ENCODE data around the gene SPATA2L.
"Not testable (repeated sequence)": the region's sequence is repeated elsewhere in the genome, so short reads cannot be mapped to it uniquely, and the experiment has no call there.

SPATA2L gene

GRCh38 chr16:89670496-89671431 is 30.7 kb downstream of the SPATA2L start:
- ChIA-PET CTCF (interaction anchor here (1.0 to 1.2 kb wide), 4 partner anchors 9 to 30 kb away, joined by 3 to 4 read pairs (median 3); partner anchors contain the start of genes CHMP1A and SPATA33), POLR2A (no interaction called here)
- no peak for TF ChIP-seq CTCF (IDR thresholded peaks at IDR 0.05; ENCODE audit: control extremely low read depth, extremely low read depth, low read depth, missing control alignments)
- no peak for DNase-seq (ENCODE audit: extremely low spot score)

- CTCF ChIA-PET = interaction anchor here (1.0 kb wide), 2 partner anchors 12 to 29 kb away, joined by 3 to 4 read pairs; partner anchors contain the start of genes CHMP1A and SPATA33
- POLR2A ChIA-PET = no interaction called here
- TF ChIP-seq CTCF (IDR thresholded peaks at IDR 0.05; ENCODE audit: control extremely low read depth, extremely low read depth, low read depth, missing control alignments) = no peak
- DNase-seq (ENCODE audit: extremely low spot score) = no peak
Measured at GRCh38 chr16:89669755-89670154, 31.8 kb downstream of the SPATA2L start.

GRCh38 chr16:89668790-89669158 is 32.7 kb downstream of the SPATA2L start:
- CTCF ChIA-PET = interaction anchor here (1.3 to 2.5 kb wide), 2 partner anchors 10 to 18 kb away, joined by 4 to 8 read pairs; no protein-coding TSS in a partner anchor
- POLR2A ChIA-PET = no interaction called here
- TF ChIP-seq CTCF (IDR thresholded peaks at IDR 0.05; ENCODE audit: control extremely low read depth, extremely low read depth, low read depth, missing control alignments) = no peak
- DNase-seq (ENCODE audit: extremely low spot score) = no peak

- CTCF ChIA-PET = interaction anchor here (1.0 to 2.5 kb wide), 4 partner anchors 8 to 53 kb away, joined by 3 to 8 read pairs (median 4); no protein-coding TSS in a partner anchor
- no peak for TF ChIP-seq CTCF (IDR thresholded peaks at IDR 0.05; ENCODE audit: control extremely low read depth, extremely low read depth, low read depth, missing control alignments)
- no peak for DNase-seq (ENCODE audit: extremely low spot score)
- POLR2A ChIA-PET = no interaction called here
Measured at GRCh38 chr16:89667633-89668032, 33.9 kb downstream of the SPATA2L start.

GRCh38 chr16:89667000-89667399 is 34.5 kb downstream of the SPATA2L start:
- TF ChIP-seq CTCF (IDR thresholded peaks at IDR 0.05; ENCODE audit: control extremely low read depth, extremely low read depth, low read depth, missing control alignments) = peak; percentile 34
- DNase-seq (ENCODE audit: extremely low spot score); POLR2A ChIA-PET: not testable (repeated sequence)
- CTCF ChIA-PET = interaction anchor here (1.0 to 2.5 kb wide), 3 partner anchors 8 to 52 kb away, joined by 3 to 8 read pairs (median 3); no protein-coding TSS in a partner anchor

- DNase-seq (ENCODE audit: extremely low spot score); POLR2A ChIA-PET: not testable (repeated sequence)
- CTCF ChIA-PET = interaction anchor here (0.7 to 1.1 kb wide), 3 partner anchors 9 to 22 kb away, joined by 3 read pairs; no protein-coding TSS in a partner anchor
Measured at GRCh38 chr16:89664238-89664637, 37.3 kb downstream of the SPATA2L start.

GRCh38 chr16:89661215-89661614 is 40.3 kb downstream of the SPATA2L start:
- ChIA-PET POLR2A (no interaction called here), CTCF (no interaction called here)
- no peak for TF ChIP-seq CTCF (IDR thresholded peaks at IDR 0.05; ENCODE audit: control extremely low read depth, extremely low read depth, low read depth, missing control alignments)
- DNase-seq (ENCODE audit: extremely low spot score) = no peak
